ENCODE data around the gene SAP130.

DNA sequence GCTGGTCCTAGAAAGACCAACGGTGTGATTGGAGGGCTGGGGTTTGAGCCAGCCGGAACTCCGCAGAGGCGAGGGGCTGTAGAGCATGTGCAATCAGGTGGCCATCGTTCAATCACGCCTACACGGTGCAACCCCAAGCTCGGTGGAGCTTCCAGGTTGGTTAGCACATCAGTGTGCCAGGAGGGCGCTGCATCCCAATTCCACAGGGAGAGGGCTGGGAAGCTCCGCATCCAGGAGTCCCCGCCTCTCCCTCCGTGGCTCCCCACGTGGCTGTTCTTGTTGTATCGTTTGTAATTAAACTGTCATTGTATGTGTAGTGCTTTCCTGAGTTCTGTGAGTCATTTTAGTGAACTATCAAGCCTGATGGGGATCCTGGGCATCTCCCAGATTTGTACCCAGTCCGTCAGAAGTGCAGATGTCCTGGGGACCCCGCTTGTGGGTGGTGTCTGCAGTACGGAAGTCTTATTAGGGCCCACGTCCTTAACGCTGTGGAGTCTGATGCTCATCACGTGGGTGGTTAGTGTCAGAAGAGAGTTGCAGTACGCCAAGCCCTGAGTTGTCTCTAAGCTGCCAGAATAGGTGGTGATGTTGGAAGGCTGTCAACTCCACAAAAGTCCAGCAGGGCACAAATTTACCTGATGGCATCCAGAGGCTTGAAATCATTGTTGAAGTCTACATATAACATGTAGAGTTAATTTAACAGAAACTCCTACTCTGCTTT, 121.5 kb downstream of the SAP130 start:
- TF ChIP-seq POLR2A (IDR thresholded peaks at IDR 0.05) = no peak
- TF ChIP-seq CTCF (IDR thresholded peaks at IDR 0.05) = no peak
- TF ChIP-seq POLR2AphosphoS5 (IDR thresholded peaks at IDR 0.05) = no peak

All from suprapubic skin (tissue), 4 donors.